ENCODE data around the gene MEX3C. TPM values are rescaled to one million over a fixed set of nuclear protein-coding genes. Genes with fewer than 3 reads are reported as not detected.

Gene MEX3C
- total RNA-seq, 1 donor from 2014 or later: 57.4 TPM

GRCh38 chr18:51135364-51135763, 62.1 kb downstream of the MEX3C start:
- H3K27ac Mint-ChIP-seq: no peak overlapping the region
- H3K27me3 Mint-ChIP-seq: no peaks in the 10 kb centered on the region
- H3K36me3 Mint-ChIP-seq (ENCODE audit: low read depth): no peaks in the 10 kb centered on the region
- DNase-seq (no peak), ATAC-seq (ENCODE audit: low read depth) (no peak)
- intact Hi-C loops (cut with micrococcal nuclease): loop anchor here (1.0 kb wide), 1 partner anchor 17 kb away; no protein-coding TSS in a partner anchor
- H3K4me1 Mint-ChIP-seq: peaks cover 11% of the 10 kb centered on the region
- H3K9me3 Mint-ChIP-seq: no peaks in the 10 kb centered on the region
- POLR2A ChIA-PET: no interaction called here
- no peak for TF ChIP-seq CTCF (IDR thresholded peaks at IDR 0.05)
- no peak overlapping the region for H3K4me3 Mint-ChIP-seq
- CTCF ChIA-PET: interaction anchor here (0.9 to 1.7 kb wide), 2 partner anchors 14 to 60 kb away, joined by 3 to 5 read pairs; no protein-coding TSS in a partner anchor

GRCh38 chr18:51134721-51135120, 62.8 kb downstream of the MEX3C start:
- Mint-ChIP-seq H3K27ac (no peak overlapping the region), H3K4me1 (peaks cover 11% of the 10 kb centered on the region), H3K36me3 (ENCODE audit: low read depth) (no peaks in the 10 kb centered on the region), H3K9me3 (no peaks in the 10 kb centered on the region), H3K27me3 (no peaks in the 10 kb centered on the region), H3K4me3 (no peak overlapping the region)
- intact Hi-C loops (cut with micrococcal nuclease): loop anchor here (1.0 kb wide), 1 partner anchor 18 kb away; no protein-coding TSS in a partner anchor
- POLR2A ChIA-PET: no interaction called here
- TF ChIP-seq CTCF (IDR thresholded peaks at IDR 0.05): no peak
- DNase-seq (no peak), ATAC-seq (ENCODE audit: low read depth) (no peak)
- CTCF ChIA-PET: no interaction called here

GRCh38 chr18:51133580-51134160, 63.8 kb downstream of the MEX3C start:
- no peak overlapping the region for H3K4me3 Mint-ChIP-seq
- POLR2A ChIA-PET: no interaction called here
- TF ChIP-seq CTCF (IDR thresholded peaks at IDR 0.05): no peak
- H3K4me1 Mint-ChIP-seq: peaks cover 7% of the 10 kb centered on the region
- no peaks in the 10 kb centered on the region for H3K36me3 Mint-ChIP-seq (ENCODE audit: low read depth)
- no peak for DNase-seq
- H3K9me3 Mint-ChIP-seq: no peaks in the 10 kb centered on the region
- intact Hi-C loops (cut with micrococcal nuclease): no loop called here
- H3K27me3 Mint-ChIP-seq: no peaks in the 10 kb centered on the region
- CTCF ChIA-PET: no interaction called here
- H3K27ac Mint-ChIP-seq: no peak overlapping the region
- no peak for ATAC-seq (ENCODE audit: low read depth)

- no peak for TF ChIP-seq CTCF (IDR thresholded peaks at IDR 0.05)
- ChIA-PET POLR2A (interaction anchor here (0.7 kb wide), 1 partner anchor 12 kb away, joined by 5 read pairs; no protein-coding TSS in a partner anchor), CTCF (no interaction called here)
- no peak overlapping the region for H3K4me3 Mint-ChIP-seq
- H3K27ac Mint-ChIP-seq: no peak overlapping the region
- H3K9me3 Mint-ChIP-seq: no peaks in the 10 kb centered on the region
- intact Hi-C loops (cut with micrococcal nuclease): no loop called here
- ATAC-seq (ENCODE audit: low read depth): no peak
- H3K4me1 Mint-ChIP-seq: no peaks in the 10 kb centered on the region
- H3K27me3 Mint-ChIP-seq: no peaks in the 10 kb centered on the region
- DNase-seq: no peak
- no peaks in the 10 kb centered on the region for H3K36me3 Mint-ChIP-seq (ENCODE audit: low read depth)
Observed at GRCh38 chr18:51132256-51132935, 65.1 kb downstream of the MEX3C start.

- Mint-ChIP-seq H3K27me3 (no peaks in the 10 kb centered on the region), H3K27ac (no peak overlapping the region), H3K4me3 (no peak overlapping the region), H3K9me3 (no peaks in the 10 kb centered on the region), H3K4me1 (no peaks in the 10 kb centered on the region), H3K36me3 (ENCODE audit: low read depth) (no peaks in the 10 kb centered on the region)
- intact Hi-C loops (cut with micrococcal nuclease): no loop called here
- DNase-seq (no peak), ATAC-seq (ENCODE audit: low read depth) (no peak)
- CTCF ChIA-PET: no interaction called here
- POLR2A ChIA-PET: no interaction called here
- TF ChIP-seq CTCF (IDR thresholded peaks at IDR 0.05): no peak
Observed at GRCh38 chr18:51128533-51128932, 68.9 kb downstream of the MEX3C start.
